PC-9 (cell line): ENCODE data around the gene MRLN.

Experiments used
- EZH2 ChIP-seq: fragments of 200-600 bp; sonication (generic); IDR thresholded peaks from 2 replicates; pipeline ENCODE4 v1.8.0; 2017; ENCODE audit warnings: antibody characterized with exemption, low read depth
- TF ChIP-seq, protein P1 (sequence below): fragments of 200-600 bp; sonication (generic); conservative IDR thresholded peaks from 2 replicates; pipeline ENCODE4 v1.6.1; 2017; ENCODE audit warnings: mixed run types, antibody characterized with exemption, mild to moderate bottlenecking, moderate library complexity

DNA sequence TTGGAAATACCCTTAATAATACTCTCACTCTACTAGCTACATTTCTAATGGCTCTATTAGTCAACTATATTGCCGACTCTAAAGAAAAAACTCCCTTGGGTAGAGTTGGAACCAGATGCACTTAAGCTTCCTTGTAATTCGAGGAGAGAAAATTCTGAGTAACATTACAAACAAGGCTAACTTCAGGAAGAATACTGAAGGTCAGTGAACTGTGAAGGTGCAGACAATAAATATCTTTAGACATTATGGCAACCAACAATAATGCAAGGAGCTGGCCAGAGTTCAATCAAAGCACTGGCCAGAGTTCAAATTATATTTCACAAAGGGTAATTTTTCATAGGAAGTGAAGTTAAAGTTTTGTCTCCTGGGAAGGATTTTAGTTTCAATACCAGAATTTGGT is 40.7 kb upstream of the MRLN start:
- TF ChIP-seq, protein P1, sequence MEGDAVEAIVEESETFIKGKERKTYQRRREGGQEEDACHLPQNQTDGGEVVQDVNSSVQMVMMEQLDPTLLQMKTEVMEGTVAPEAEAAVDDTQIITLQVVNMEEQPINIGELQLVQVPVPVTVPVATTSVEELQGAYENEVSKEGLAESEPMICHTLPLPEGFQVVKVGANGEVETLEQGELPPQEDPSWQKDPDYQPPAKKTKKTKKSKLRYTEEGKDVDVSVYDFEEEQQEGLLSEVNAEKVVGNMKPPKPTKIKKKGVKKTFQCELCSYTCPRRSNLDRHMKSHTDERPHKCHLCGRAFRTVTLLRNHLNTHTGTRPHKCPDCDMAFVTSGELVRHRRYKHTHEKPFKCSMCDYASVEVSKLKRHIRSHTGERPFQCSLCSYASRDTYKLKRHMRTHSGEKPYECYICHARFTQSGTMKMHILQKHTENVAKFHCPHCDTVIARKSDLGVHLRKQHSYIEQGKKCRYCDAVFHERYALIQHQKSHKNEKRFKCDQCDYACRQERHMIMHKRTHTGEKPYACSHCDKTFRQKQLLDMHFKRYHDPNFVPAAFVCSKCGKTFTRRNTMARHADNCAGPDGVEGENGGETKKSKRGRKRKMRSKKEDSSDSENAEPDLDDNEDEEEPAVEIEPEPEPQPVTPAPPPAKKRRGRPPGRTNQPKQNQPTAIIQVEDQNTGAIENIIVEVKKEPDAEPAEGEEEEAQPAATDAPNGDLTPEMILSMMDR: no peak
- TF ChIP-seq EZH2: no peak
